ENCODE results near the gene ARID1A. TPM values are rescaled to one million over a fixed set of nuclear protein-coding genes. Genes with fewer than 3 reads are reported as not detected.
"Not testable (repeated sequence)": the region's sequence is repeated elsewhere in the genome, so short reads cannot be mapped to it uniquely, and the experiment has no call there.

Gene ARID1A
- total and polyA plus RNA-seq, 2 of the 8 experiments (the other 6 are each of a cell fraction or from before 2014, with no cell fraction given), result 52.1 to 103 TPM

DNA sequence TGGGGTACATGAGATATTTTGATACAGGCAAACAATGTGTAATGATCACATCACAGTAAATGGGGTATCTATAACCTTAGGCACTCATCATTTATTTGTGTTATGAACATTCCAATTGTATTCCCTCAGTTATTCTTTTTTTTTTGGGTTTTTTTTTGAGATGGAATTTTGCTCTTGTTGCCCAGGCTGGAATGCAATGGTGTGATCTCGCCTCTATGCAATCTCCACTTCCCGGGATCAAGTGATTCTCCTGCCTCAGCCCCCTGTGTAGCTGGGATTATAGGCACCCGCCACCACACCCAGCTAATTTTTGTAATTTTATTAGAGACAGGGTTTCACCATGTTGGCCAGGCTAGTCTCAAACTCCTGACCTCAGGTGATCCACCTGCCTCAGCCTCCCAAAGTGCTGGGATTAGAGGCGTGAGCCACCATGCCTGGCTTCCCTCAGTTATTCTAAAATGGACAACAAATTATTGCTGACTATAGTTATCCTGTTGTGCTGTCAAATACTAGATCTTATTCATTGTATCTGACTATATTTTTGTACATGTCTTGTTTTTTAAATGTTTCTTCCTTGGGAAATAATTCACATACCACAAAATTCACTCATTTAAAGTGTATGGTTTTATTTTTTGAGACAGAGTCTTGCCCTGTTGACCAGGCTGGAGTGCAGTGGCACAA, 27.6 kb upstream of the ARID1A start:
- H2AFZ ChIP-seq (ENCODE audit: low read length); H2BK20ac ChIP-seq (ENCODE audit: low read length); H2BK15ac ChIP-seq (ENCODE audit: low read length); H4K20me1 ChIP-seq (replicated peaks in 1 of 2; ENCODE audit: control insufficient read depth in 1 of 2, insufficient read depth in 2 of 2, low read length in 2 of 2); H4K91ac ChIP-seq (replicated peaks; ENCODE audit: insufficient read length, low read length); H4K5ac ChIP-seq (ENCODE audit: insufficient read length, low read depth, low read length); H3K14ac ChIP-seq (ENCODE audit: insufficient read length); H3K23me2 ChIP-seq (ENCODE audit: low read depth, low read length); H3K79me2 ChIP-seq (ENCODE audit: control insufficient read depth in 1 of 2, insufficient read depth in 2 of 2, low read length in 2 of 2); H2BK120ac ChIP-seq (replicated peaks; ENCODE audit: low read depth, low read length); H3K23ac ChIP-seq (ENCODE audit: insufficient read length); H3K79me1 ChIP-seq (ENCODE audit: low read depth, low read length); FAIRE-seq; DNase-seq (ENCODE audit: low read depth in 1 of 2, low spot score in 2 of 2); H2BK5ac ChIP-seq (ENCODE audit: low read depth, low read length); H3K4me2 ChIP-seq (ENCODE audit: insufficient read depth in 1 of 2, low read depth in 2 of 2, low read length in 2 of 2); H4K8ac ChIP-seq (ENCODE audit: extremely low read depth, insufficient read depth, low read length); H3K56ac ChIP-seq (replicated peaks; ENCODE audit: insufficient read length, low read depth, low read length); H3K4me1 ChIP-seq (replicated peaks in 1 of 4; ENCODE audit: control insufficient read depth in 3 of 4, insufficient read depth in 4 of 4, low read length in 3 of 4); H3K36me3 ChIP-seq (ENCODE audit: control insufficient read depth in 2 of 4, insufficient read depth in 4 of 4, low read length in 3 of 4); H3K4ac ChIP-seq (replicated peaks; ENCODE audit: insufficient read length, low read depth, low read length); H3K18ac ChIP-seq (ENCODE audit: extremely low read depth, low read length); H2AK5ac ChIP-seq (ENCODE audit: low read depth, low read length); H3K27ac ChIP-seq (ENCODE audit: low read depth, low read length); H3K9me3 ChIP-seq (ENCODE audit: insufficient read depth in 2 of 2, low read depth in 1 of 2, low read length in 1 of 2); H3K9ac ChIP-seq (replicated peaks in 1 of 4; ENCODE audit: extremely low read depth in 1 of 4, low read depth in 3 of 4, low read length in 3 of 4); POLR2A ChIA-PET (ENCODE audit: partially characterized antibody); H3K4me3 ChIP-seq (ENCODE audit: extremely low read depth in 1 of 4, insufficient read depth in 2 of 4, low read depth in 3 of 4, low read length in 4 of 4); H3K27me3 ChIP-seq (replicated peaks in 1 of 4; ENCODE audit: control insufficient read depth in 3 of 4, extremely low read depth in 1 of 4, insufficient read depth in 3 of 4, low read length in 3 of 4); H2BK12ac ChIP-seq (ENCODE audit: low read depth, low read length): not testable (repeated sequence)
- 84% methylated on average over 4 of the region's 4 CpGs; no CpG with 5 or more reads in 1 of the 2 experiments for WGBS, 2 experiments (ENCODE audit: extremely low coverage in 1 of 2, insufficient coverage in 1 of 2, insufficient read length in 1 of 2, insufficient replicate concordance in 2 of 2, low coverage in 1 of 2, low lambda C conversion rate in 2 of 2, missing lambda C conversion rate in 1 of 2)
- CTCF ChIA-PET (ENCODE audit: partially characterized antibody), result interaction anchor here (0.7 to 1.9 kb wide), 4 partner anchors 9 to 66 kb away, joined by 3 to 14 read pairs (median 4); no protein-coding TSS in a partner anchor

All from H1 (cell line).